Glutamatergic neuron (in vitro differentiated cells): Measurements from ENCODE around the gene GRIA2. TPM values are rescaled to one million over a fixed set of nuclear protein-coding genes. Genes with fewer than 3 reads are reported as not detected.
"Not testable (repeated sequence)": the region's sequence is repeated elsewhere in the genome, so short reads cannot be mapped to it uniquely, and the experiment has no call there.

ENCODE experiments used
- DNase-seq: peaks from one replicate; pipeline ENCODE4 v3.0.0; 2022
- H3K27ac Mint-ChIP-seq: one replicate; pipeline ENCODE4 v1.8.0; 2020; ENCODE audit warnings: mild to moderate bottlenecking, mixed read lengths, inconsistent platforms; ENCODE audit not compliant: unreplicated experiment
- H3K27me3 Mint-ChIP-seq: one replicate; pipeline ENCODE4 v1.8.0; 2020; ENCODE audit warnings: mild to moderate bottlenecking, moderate library complexity, mixed read lengths, inconsistent platforms; ENCODE audit not compliant: unreplicated experiment
- H3K36me3 Mint-ChIP-seq: one replicate; pipeline ENCODE4 v1.8.0; 2020; ENCODE audit warnings: mild to moderate bottlenecking, mixed read lengths, inconsistent platforms; ENCODE audit not compliant: unreplicated experiment
- H3K4me1 Mint-ChIP-seq: one replicate; pipeline ENCODE4 v1.8.0; 2020; ENCODE audit warnings: mild to moderate bottlenecking, low read depth, mixed read lengths, inconsistent platforms; ENCODE audit not compliant: unreplicated experiment
- H3K4me3 Mint-ChIP-seq: one replicate; pipeline ENCODE4 v1.8.0; 2020; ENCODE audit warnings: mild to moderate bottlenecking, mixed read lengths, inconsistent platforms; ENCODE audit not compliant: unreplicated experiment
- H3K9me3 Mint-ChIP-seq: one replicate; pipeline ENCODE4 v1.8.0; 2020; ENCODE audit warnings: mild to moderate bottlenecking, moderate library complexity, mixed read lengths, inconsistent platforms; ENCODE audit not compliant: unreplicated experiment
- CTCF ChIP-seq: fragments of 200-600 bp; sonication (generic); IDR thresholded peaks from one replicate; pipeline ENCODE4 v1.5.0; 2021; ENCODE audit not compliant: partially characterized antibody, unreplicated experiment
- long read RNA-seq: library from polyadenylated mRNA; unstranded; transcript quantifications from one replicate; pipeline ENCODE4 v2.0.0, GENCODE V29; 2020; ENCODE audit not compliant: unreplicated experiment
- total RNA-seq: library from RNA; stranded (reverse); fragmentation: NEBNext Ultra II Directional; extraction: Animal tissue kit (Norgen Biotek cat#: 25700); gene quantifications from one replicate; pipeline ENCODE4 v1.2.1, GENCODE V29; 2021; ENCODE audit not compliant: unreplicated experiment

GRIA2 gene
- 21.3 TPM for total RNA-seq
- long read RNA-seq, partial matches to known transcripts = 2 of 4 reads
- long read RNA-seq, other reads (novel, unspliced or antisense) = 2 of 4 reads

DNA sequence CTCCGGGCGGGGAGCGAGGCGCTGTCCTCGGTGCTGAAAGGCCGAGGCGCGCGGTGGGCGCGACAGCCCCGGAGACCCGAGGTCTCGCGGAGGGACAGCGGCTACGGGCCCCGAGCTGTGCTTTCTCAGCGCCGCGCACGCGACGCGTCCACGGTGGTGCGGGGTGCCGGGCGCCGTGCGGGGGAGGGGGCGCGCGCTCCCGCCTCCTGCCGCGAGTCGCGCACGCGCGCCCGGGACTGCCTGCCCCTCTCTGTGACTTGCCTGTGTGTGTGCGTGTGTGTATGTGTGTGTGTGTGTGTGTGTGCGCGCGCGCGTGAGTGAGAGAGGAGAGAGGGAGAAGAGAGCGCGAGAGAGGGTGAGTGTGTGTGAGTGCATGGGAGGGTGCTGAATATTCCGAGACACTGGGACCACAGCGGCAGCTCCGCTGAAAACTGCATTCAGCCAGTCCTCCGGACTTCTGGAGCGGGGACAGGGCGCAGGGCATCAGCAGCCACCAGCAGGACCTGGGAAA lies at the start of gene GRIA2:
TSS of gene GRIA2 (plus strand) at position 358 of the 511 bp plus-strand sequence. CDS start 315 bp downstream, outside the sequence.
- H3K4me3 Mint-ChIP-seq = peak within 1 kb of the TSS; percentile 96
- no peaks in the 10 kb centered on the region for H3K36me3 Mint-ChIP-seq
- H3K9me3 Mint-ChIP-seq = peaks cover 7% of the 10 kb centered on the region
- no peak for TF ChIP-seq CTCF
- peaks cover 14% of the 10 kb centered on the region for H3K27me3 Mint-ChIP-seq
- peak; percentile 58 for DNase-seq
- H3K27ac Mint-ChIP-seq = peak within 1 kb of the TSS; percentile 93
- peaks cover 4% of the 10 kb centered on the region for H3K4me1 Mint-ChIP-seq

DNA sequence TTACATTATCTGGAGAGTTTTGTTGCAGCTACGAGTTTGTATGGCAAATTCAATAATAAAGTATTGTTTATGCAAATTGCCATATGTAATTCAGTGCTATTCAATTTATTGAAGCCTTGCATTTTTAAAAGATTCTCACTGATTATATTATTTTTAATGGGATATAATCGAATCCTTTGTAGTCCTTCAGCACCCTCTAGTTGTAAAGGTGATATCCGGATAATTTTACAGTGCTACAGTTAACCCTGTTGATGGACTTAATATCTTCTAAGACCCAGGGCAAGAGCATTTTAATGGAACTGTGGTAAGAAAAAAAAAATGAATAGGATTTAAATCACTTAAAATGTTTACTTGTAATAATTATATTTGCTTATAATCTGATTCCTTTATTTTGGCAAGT lies 48.5 kb upstream of the GRIA2 start:
- Mint-ChIP-seq H3K27ac (no peak overlapping the region), H3K4me3 (no peak overlapping the region), H3K36me3 (no peaks in the 10 kb centered on the region), H3K27me3 (no peaks in the 10 kb centered on the region), H3K9me3 (no peaks in the 10 kb centered on the region), H3K4me1 (peaks cover 8% of the 10 kb centered on the region)
- no peak for TF ChIP-seq CTCF
- no peak for DNase-seq

GRCh38 chr4:157180268-157180667 lies 40.3 kb upstream of the GRIA2 start:
- H3K4me3 Mint-ChIP-seq, H3K27ac Mint-ChIP-seq, H3K27me3 Mint-ChIP-seq, H3K9me3 Mint-ChIP-seq, H3K4me1 Mint-ChIP-seq, H3K36me3 Mint-ChIP-seq, DNase-seq: not testable (repeated sequence)

- no peaks in the 10 kb centered on the region for H3K4me1 Mint-ChIP-seq
- no peak overlapping the region for H3K27ac Mint-ChIP-seq
- no peak overlapping the region for H3K4me3 Mint-ChIP-seq
- DNase-seq = no peak
- no peaks in the 10 kb centered on the region for H3K27me3 Mint-ChIP-seq
- H3K36me3 Mint-ChIP-seq = no peaks in the 10 kb centered on the region
- no peaks in the 10 kb centered on the region for H3K9me3 Mint-ChIP-seq
- no peak for TF ChIP-seq CTCF
These were observed 36.2 kb upstream of the GRIA2 start for GRCh38 chr4:157184300-157184699.

DNA sequence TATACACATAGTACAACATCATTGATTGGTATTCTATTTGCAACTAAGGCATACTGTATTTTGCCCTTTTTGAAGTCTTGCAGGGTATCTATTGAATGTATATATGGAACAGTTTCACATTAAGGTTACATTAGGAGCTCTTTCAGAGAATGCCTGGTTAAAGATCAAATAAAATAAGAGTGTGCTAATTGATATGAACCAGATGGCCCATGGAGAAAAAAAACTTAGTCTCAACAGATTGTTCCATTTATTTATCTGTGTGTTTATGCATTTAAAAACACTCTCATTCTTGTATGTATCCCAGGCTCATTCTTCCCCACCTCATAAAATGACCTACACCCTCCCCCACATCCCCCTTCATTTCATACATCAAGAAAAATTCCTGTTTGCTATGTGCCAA lies 35.2 kb upstream of the GRIA2 start:
- no peak overlapping the region for H3K27ac Mint-ChIP-seq
- no peak for TF ChIP-seq CTCF
- no peaks in the 10 kb centered on the region for H3K4me1 Mint-ChIP-seq

DNA sequence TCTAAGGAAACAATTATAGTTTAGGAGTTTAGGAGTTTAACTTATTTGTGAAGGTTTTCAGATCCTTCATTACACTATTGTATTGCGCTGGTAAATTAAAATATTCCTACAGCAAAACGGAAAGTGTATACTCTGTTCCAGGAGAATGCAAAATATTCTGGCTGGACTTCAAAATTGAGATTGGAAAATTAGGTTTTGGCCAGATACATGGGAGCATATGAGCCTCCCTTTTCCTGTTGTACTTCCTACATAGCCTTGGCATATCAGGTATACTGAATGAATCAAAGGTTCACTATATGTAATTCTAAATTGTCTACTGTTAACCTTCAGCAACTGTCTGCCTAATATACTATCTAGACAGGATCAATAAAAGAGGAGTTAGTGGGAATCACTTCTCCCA lies 25.2 kb upstream of the GRIA2 start:
- no peaks in the 10 kb centered on the region for H3K9me3 Mint-ChIP-seq
- no peak overlapping the region for H3K4me3 Mint-ChIP-seq
- H3K27me3 Mint-ChIP-seq = no peaks in the 10 kb centered on the region
- H3K27ac Mint-ChIP-seq = no peak overlapping the region
- no peaks in the 10 kb centered on the region for H3K36me3 Mint-ChIP-seq
- no peaks in the 10 kb centered on the region for H3K4me1 Mint-ChIP-seq
- no peak for DNase-seq
- no peak for TF ChIP-seq CTCF

More for the DNA sequence above, 35.2 kb upstream of the GRIA2 start:
- no peak overlapping the region for H3K4me3 Mint-ChIP-seq
- H3K27me3 Mint-ChIP-seq = no peaks in the 10 kb centered on the region
- no peaks in the 10 kb centered on the region for H3K36me3 Mint-ChIP-seq
- DNase-seq = no peak
- no peaks in the 10 kb centered on the region for H3K9me3 Mint-ChIP-seq
